Stimulated activated CD4-positive, alpha-beta T cell treated with anti-CD3 and anti-CD28 coated beads, TNF-alpha, amount 100 ng/mL, for 4 hours (primary cell): ENCODE results near the gene STK32C.

Experiments
- DNase-seq, 3 experiments: peaks; one replicate each; pipeline ENCODE4 v3.0.0-alpha.2; 2020; ENCODE audit warnings: low read depth in 3 of 3

STK32C gene

DNA sequence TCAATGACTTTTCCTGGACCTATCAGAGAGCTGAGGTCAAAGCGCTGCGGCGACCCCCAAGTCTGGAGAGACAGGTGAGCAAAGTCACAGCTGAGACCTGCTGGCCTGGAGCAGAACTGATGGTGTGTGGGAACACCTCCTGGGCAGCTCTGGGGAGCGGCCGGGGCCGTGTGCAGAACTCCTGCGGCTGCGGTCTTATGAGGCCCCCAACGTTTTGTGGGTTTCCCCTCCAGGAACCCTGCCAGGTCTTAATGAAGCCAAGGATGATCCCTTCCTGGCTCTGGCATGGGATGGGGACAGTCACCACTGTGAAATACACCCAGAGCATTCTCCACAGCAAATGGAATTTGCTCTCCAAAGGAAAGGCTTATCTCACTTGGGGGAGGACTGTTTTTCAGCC is 94.9 kb downstream of the STK32C start:
- DNase-seq = no peak

DNA sequence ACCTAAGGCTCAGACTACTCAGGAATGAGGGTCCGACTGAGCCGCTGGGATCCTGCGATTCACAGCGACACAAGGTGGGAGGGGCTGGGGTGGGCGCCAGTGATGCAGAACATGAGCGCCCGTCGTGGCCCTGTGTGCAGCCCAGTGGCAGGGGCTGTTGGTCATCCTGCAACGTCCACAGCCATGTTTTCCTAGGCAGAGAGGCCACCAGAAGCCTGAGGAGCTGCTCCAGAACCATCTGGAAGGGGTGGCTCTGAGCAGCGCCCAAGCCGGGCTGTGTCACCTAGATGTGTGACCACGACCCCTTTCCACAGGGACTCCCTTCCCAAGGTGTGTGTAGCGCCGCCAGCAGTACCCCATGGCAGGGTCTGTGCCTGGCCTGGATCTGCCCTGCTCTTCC is 96.5 kb downstream of the STK32C start:
- DNase-seq = no peak

GRCh38 chr10:132210766-132211165 is 97.0 kb downstream of the STK32C start:
- DNase-seq = no peak

- DNase-seq = no peak
These were observed 97.7 kb downstream of the STK32C start for GRCh38 chr10:132209978-132210530.

DNA sequence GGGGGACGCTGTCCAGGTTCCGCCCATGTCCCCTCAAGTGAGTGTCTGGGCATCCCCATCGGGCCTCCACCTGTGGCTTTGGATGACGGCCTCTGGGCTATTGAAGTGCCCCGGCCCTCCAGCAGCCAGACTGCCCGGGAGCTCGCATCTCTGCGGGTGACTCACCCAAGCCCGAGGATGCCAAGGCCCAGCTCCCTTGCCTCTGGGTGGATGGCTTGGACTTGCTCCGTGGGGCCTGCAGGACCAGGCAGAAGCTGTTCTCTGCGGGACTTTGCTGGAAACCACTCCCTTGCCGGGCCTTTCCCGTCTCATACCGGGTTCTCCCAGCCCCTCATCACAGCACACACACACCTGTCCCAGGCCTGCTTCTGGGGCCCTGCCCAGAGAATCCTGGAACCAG is 98.6 kb downstream of the STK32C start:
- DNase-seq = no peak

GRCh38 chr10:132208462-132209050 is 99.2 kb downstream of the STK32C start:
- DNase-seq = no peak

GRCh38 chr10:132207536-132208461 is 100.0 kb downstream of the STK32C start:
- DNase-seq = no peak

DNA sequence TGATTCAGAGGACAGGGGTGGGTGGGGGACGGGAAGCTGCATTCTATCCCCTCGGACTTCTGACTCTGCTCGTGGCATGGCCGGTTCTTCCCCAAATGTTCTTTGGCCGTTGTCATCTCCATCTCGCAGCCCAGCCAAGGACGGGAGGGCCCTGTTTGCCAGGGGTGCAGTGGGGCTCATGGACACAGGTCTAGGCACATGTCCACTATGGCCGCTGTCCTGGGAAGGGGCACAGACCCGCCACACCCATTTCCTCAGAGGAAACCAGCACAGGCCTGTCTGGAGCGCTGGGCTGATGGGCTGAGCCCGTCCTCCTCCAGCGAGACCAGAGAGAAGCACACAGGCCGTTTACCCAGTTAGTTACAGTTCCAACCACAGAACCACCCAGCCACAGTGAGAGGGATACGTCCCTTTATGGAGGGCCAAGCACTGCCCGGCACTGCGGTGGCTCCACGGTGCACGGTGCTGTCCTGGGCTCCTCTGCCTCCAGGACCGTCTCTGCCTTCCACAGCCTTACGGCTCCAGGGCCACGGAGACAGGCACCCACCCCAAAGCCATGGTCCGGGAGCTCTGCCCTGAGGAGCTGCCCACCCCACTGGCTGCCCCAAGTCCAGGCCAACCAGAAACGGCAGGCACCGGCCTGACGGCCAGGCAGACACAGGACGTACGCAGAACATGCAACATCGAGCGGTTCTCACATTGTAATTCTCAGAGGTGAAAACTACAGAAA is 100.8 kb downstream of the STK32C start:
- DNase-seq = no peak

DNA sequence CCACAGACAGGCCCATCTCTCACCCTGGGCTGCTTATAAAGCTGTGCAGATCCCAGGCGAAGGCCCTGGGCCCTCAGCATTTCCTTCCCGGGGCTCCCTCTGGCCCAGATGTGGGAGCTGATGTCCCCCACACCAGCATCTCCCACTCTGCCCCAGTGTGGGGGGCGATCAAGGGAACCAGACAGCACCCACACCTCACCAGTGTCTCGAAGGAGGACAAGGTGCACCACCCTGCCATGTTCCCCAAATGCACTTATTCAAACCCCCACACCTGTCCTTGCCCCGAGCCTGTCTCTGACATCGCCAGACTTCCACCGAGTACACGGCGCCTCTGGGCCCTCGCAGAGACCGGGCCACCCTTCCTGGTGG is 101.4 kb downstream of the STK32C start:
- no peak for DNase-seq

DNA sequence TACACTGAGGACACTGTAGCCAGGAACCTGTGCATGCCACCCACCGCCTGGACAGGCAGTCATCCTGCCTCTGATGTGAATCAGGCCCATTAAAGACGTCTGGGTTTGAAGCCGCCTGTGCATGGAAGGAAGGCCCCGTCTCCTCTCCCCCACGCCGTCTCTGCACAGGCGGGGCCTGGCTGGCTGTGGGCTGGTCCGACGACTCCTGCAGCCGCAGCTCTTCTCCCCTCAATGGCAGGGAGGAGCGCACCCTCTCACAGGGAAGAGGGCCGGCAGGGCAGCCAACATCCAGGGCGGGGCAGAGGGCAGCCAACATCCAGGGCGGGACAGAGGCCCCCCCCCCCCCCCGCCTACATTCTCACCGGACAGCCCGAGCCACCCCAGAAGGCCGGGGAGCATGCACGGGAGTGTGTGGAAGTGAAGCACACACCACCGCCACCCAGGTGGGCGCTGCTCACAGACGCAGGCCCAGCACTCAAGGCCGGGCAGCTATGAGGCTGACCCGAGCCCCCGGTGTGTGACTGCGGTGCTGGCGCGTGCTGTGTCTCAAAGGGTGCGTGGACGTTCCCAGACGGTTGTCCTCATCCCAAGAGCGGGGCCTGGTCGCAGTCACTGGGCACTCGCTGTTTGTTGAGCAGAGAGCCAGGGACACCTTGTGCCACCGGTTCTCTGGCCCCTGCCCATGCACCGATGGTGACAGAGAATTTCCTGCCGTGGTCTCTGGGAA is 101.9 kb downstream of the STK32C start:
- no peak for DNase-seq

- DNase-seq = no peak
These were observed 102.8 kb downstream of the STK32C start for GRCh38 chr10:132204781-132205473.

- DNase-seq = no peak
These were observed 103.5 kb downstream of the STK32C start for GRCh38 chr10:132204078-132204780.

DNA sequence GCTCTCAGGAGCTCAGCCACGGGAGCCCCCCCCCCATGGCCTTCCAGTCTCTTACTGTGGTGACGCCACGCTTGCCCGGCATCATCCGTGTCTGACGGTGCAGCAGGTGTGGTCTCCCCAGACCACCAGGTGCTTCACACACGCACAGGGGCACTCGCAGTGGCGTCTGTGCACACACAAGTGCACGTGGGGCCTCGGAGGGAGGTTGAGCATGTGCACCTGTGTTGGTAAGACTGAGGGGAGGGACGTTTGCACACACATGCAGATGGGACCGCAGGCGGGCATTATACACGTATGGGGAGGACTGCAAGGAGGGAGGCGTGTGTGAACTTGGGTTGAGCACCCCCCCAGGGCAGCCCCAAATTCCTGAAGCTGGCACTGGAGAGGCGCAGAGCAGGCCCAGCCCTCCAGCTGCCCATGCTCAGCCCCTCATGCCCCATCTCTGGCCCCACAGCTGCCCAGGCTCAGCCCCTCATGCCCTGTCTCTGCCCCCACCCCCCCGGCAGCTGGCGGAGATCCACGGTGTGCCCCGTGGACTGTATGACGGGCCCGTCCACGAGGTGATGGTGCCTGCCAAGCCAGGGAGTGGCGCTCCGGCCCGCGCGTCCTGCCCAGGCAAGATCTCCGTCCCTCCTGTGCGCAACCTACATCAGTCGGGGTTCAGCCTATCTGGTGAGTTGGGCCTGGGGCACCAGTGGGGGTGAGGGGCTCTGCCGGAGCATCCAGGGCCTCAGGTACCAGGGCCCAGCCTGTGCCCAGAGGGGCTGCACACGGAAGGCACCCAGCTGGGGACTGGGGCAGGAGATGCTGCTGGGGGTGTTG is 104.3 kb downstream of the STK32C start:
- DNase-seq = no peak

DNA sequence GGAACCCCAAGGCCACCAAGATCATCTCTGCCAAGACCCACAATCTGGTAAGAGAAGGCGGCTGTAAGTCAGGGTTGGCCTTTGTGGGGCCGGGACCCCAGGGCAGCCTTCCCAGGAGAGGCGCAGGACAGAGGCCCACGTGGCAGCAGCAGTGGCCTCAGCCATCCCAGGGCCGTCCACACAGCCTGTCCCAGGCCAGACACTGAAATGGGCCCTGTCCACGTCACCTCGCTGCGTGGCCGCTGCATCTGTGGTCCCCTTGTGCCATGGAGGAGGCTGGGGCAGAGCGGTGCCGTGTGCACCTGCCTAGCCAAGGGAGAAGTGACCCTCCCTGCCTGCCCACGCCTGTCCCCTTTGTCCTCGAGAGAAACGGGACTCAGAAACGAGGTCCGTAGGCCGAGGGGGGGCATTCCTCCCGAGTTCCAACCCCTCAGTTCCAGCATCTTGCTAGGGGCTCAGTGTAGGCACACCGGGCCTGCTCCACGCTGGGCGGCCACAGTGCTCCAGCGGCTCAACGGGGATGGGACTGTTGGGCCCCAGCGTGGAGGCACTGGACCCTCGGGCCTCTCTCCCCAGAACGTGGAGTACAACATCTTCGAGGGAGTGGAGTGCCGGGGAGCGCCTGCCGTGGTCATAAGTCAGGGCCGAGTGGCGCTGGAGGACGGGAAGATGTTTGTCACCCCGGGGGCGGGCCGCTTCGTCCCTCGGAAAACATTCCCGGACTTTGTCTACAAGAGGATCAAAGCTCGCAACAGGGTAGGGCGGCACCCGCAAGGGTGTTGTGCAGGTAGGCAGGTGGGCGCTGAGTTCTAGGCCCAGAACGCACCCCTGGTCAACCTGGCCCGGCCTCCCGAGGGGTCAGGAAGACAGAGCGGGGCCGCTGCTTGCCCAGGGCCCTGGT is 105.4 kb downstream of the STK32C start:
- DNase-seq = no peak

DNA sequence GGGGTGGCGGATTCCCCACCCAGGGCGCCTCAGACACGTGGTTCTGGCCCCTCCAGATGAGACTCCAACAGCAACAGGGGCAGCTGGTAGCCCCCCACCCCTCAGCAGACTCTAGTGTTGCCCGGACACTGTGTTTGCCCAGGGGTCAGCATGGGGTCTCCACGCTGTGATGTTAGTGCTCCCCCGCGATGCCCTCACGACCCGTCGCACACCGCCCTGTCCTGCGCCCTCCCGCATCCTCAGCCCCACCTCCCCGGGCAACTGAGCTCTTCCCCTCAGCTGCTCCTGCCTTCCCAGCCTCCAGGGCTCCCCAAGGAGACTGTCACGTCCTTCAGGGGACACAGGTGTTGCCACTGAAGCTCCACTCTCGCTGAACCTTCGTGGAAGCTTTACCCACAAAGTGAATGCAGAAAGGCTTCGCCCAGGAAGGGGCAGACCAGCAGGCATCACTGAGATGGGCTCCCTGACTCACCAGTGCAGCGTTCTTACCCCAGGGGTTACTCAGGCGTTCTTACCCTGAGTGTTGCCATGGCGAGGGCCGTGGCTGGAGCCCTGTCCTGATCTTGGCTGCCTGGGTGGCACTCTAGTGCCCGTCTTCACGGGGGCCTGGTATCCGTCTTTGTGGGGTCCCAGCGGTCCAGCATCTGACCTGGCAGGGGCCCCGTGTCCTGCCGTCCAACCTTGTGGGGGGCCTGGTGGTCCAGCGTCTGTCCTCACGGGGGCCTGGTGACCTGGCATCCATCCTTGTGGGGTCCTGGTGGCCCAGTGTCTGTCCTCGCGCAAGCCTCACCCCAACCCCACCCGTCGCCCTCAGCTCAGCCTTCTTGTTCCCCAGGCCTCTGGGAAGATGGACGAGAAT is 106.4 kb downstream of the STK32C start:
- DNase-seq = no peak

DNA sequence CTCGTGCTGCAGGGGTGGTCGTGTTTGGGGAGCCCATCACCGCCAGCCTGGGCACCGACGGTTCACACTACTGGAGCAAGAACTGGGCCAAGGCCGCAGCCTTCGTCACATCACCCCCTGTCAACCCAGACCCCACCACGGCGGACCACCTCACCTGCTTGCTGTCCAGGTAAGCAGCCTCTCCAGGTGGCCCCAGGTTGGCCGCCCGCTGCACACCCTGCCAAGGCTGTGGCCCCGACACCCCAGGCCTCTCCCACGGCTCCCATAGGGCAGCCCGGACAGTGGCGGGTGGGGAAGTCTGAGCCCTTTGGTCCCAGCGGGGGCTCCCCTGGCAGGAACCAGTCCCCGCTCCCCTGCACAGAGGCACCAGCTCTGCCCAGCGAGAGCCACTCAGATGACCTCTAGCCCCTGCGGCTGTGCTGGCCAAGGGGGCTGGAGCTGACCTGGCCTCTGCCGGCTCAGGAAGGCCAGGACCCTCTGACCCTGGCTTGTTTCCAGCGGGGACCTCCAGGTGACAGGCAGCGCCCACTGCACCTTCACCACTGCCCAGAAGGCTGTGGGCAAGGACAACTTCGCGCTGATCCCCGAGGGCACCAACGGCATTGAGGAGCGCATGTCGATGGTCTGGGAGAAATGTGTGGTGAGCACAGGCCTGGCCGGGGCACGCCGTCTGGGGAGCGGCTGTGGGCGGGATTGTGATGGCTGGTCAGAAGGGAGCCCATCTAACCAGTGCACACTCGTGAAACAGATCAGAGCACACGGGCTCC is 107.2 kb downstream of the STK32C start:
- DNase-seq = no peak

- no peak for DNase-seq
These were observed 107.9 kb downstream of the STK32C start for GRCh38 chr10:132199854-132200311.
